SK-N-SH treated with all-trans-retinoic acid at 6 μM for 48 hours (cell line): ENCODE data around the gene ZC3H8.

Experiments
- BACH2 ChIP-seq: fragments of 250-450 bp; sonication (Bioruptor Pico); IDR thresholded peaks from 2 replicates; pipeline ENCODE4 v1.9.0; 2021; ENCODE audit warnings: mild to moderate bottlenecking, borderline replicate concordance
- RARB ChIP-seq: fragments of 250-450 bp; sonication (Bioruptor Pico); IDR thresholded peaks from 2 replicates; pipeline ENCODE4 v1.8.0; 2021; ENCODE audit warnings: mild to moderate bottlenecking, moderate library complexity
- TOX ChIP-seq: fragments of 250-450 bp; sonication (Bioruptor Pico); IDR thresholded peaks from 2 replicates; pipeline ENCODE4 v1.8.0; 2021; ENCODE audit warnings: mild to moderate bottlenecking, moderate library complexity, borderline replicate concordance
- ZFP3 ChIP-seq: fragments of 250-450 bp; sonication (Bioruptor Pico); IDR thresholded peaks from 2 replicates; pipeline ENCODE4 v1.5.0; 2020; ENCODE audit warnings: mild to moderate bottlenecking, moderate library complexity
- ZFP30 ChIP-seq: fragments of 450-650 bp; formaldehyde crosslinking; IDR thresholded peaks from 2 replicates; pipeline ENCODE4 v1.5.0; 2022; ENCODE audit warnings: mild to moderate bottlenecking, moderate library complexity
- ZNF565 ChIP-seq: fragments of 450-650 bp; formaldehyde crosslinking; conservative IDR thresholded peaks from 2 replicates; pipeline ENCODE4 v1.5.0; 2020; ENCODE audit warnings: low read depth, mild to moderate bottlenecking, moderate library complexity
- ZNF8 ChIP-seq: fragments of 450-650 bp; formaldehyde crosslinking; IDR thresholded peaks from 2 replicates; pipeline ENCODE4 v1.5.0; 2020; ENCODE audit warnings: mild to moderate bottlenecking, moderate library complexity
- TF ChIP-seq, protein P1 (sequence below): fragments of 250-450 bp; sonication (Bioruptor Pico); IDR thresholded peaks from 2 replicates; pipeline ENCODE4 v1.5.1; 2021; ENCODE audit warnings: mild to moderate bottlenecking, moderate library complexity

DNA sequence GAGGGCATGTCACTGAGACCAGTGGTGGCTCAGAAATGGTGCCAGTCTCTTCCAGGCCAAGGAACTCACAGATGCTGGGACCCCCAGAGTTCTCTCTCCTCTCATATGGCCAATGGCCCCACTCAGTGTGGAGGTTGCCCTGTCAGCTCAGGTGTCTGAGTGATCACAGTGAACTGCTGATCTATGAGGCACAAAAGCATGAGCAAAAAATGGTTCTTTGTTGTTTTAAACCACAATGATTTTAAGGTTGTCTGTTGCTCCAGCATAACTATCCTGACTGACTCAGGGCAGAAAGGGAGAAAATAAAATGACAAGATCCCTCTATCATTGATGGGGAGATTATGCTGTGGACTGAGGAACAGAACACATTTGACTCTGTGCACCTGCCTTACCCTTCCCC, 58.9 kb downstream of the ZC3H8 start:
- TF ChIP-seq ZNF565 (CRISPR knock-in tag) = no peak
- TF ChIP-seq RARB (CRISPR knock-in tag) = no peak
- TF ChIP-seq ZFP3 = no peak
- TF ChIP-seq ZFP30 (CRISPR knock-in tag) = no peak
- TF ChIP-seq, protein P1, sequence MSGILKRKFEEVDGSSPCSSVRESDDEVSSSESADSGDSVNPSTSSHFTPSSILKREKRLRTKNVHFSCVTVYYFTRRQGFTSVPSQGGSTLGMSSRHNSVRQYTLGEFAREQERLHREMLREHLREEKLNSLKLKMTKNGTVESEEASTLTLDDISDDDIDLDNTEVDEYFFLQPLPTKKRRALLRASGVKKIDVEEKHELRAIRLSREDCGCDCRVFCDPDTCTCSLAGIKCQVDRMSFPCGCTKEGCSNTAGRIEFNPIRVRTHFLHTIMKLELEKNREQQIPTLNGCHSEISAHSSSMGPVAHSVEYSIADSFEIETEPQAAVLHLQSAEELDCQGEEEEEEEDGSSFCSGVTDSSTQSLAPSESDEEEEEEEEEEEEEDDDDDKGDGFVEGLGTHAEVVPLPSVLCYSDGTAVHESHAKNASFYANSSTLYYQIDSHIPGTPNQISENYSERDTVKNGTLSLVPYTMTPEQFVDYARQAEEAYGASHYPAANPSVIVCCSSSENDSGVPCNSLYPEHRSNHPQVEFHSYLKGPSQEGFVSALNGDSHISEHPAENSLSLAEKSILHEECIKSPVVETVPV (CRISPR knock-in tag) = no peak
- TF ChIP-seq ZNF8 (CRISPR knock-in tag) = no peak
- no peak for TF ChIP-seq BACH2 (CRISPR knock-in tag)
- TF ChIP-seq TOX = no peak
